Heart right ventricle (tissue), 16 donors: ENCODE results near the gene CLCN1. TPM values are rescaled to one million over a fixed set of nuclear protein-coding genes. Genes with fewer than 3 reads are reported as not detected.

ENCODE experiments used
- ATAC-seq, 8 donors: fragments of 200-7000 bp; cut with Tn5 transposase; one replicate each; pipeline ENCODE4 v1.9.1; 2020; ENCODE audit warnings: mild to moderate bottlenecking in 8 of 8, moderate library complexity in 8 of 8, moderate number of reproducible peaks in 1 of 8
- DNase-seq, 2 donors: peaks; one replicate each; pipeline ENCODE4 v3.0.0-alpha.2; 2020
- H3K27ac ChIP-seq, 10 donors: fragments of 200-600 bp; sonication (generic) in 2 of 10; one replicate each; pipeline versions ENCODE4 v1.5.0 to v1.8.0; 2020 to 2022; ENCODE audit warnings: mild to moderate bottlenecking in 3 of 10
- H3K27me3 ChIP-seq, 7 donors: fragments of 200-600 bp; one replicate each; pipeline ENCODE4 v1.8.0; 2021 to 2022; ENCODE audit warnings: mild to moderate bottlenecking in 2 of 7
- H3K36me3 ChIP-seq, 9 donors: fragments of 200-600 bp; sonication (generic) in 1 of 9; one replicate each; pipeline versions ENCODE4 v1.5.0 to v1.8.0; 2020 to 2022; ENCODE audit warnings: mild to moderate bottlenecking in 2 of 9
- H3K4me1 ChIP-seq, 9 donors: fragments of 200-600 bp; sonication (generic) in 1 of 9; one replicate each; pipeline versions ENCODE4 v1.5.0 to v1.8.0; 2020 to 2022; ENCODE audit warnings: mild to moderate bottlenecking in 4 of 9
- H3K4me3 ChIP-seq, 10 donors: fragments of 200-600 bp; sonication (generic) in 2 of 10; one replicate each; pipeline versions ENCODE4 v1.5.0 to v1.8.0; 2020 to 2022; ENCODE audit warnings: mild to moderate bottlenecking in 7 of 10, moderate library complexity in 2 of 10
- H3K9me3 ChIP-seq, 11 donors: fragments of 200-600 bp in 10 of 11; sonication (generic) in 2 of 11; one replicate each; pipeline versions ENCODE4 v1.5.0 to v1.8.0; 2013 to 2022; ENCODE audit warnings: mild to moderate bottlenecking in 2 of 11, control low read depth in 1 of 11, moderate library complexity in 1 of 11
- WGBS, 2 donors: extraction: QIAGEN DNeasy Blood & Tissue Kit; methylation state at CpG; one replicate each; pipeline ENCODE4 v1.1.7; 2013; ENCODE audit warnings: inconsistent platforms in 1 of 2; 5-methylcytosine and 5-hydroxymethylcytosine counted together
- intact Hi-C, 10 donors: fragments of 100-400 bp; cut with DNase I; formaldehyde crosslinking; loops; one replicate each; pipeline versions ENCODE4 v1.11.1 to v1.14.2; 2022
- polyA plus RNA-seq, 2 donors: library from polyadenylated mRNA; stranded (reverse); fragments of 200-250 nt; gene quantifications; one replicate each; pipeline ENCODE4 v1.2.3, GENCODE V29; 2013
- total RNA-seq, 10 donors: library from RNA; stranded (reverse); fragmentation: NEBNext Ultra II Directional in 3 of 10; extraction: Animal tissue kit (Norgen Biotek cat#: 25700) in 3 of 10; gene quantifications; one replicate each; pipeline versions ENCODE4 v1.2.1 to v1.2.4, GENCODE V29; 2021 to 2023
- TF ChIP-seq, protein P1 (sequence below), 9 donors: fragments of 200-600 bp; sonication (generic) in 2 of 9; IDR thresholded peaks; one replicate each; pipeline versions ENCODE4 v1.5.0 to v1.8.0; 2021 to 2022; ENCODE audit warnings: antibody characterized with exemption in 9 of 9, mild to moderate bottlenecking in 5 of 9, moderate library complexity in 1 of 9
- donor health status: Arrhythmogenic right ventricular cardiomyopathy.
- donor health status: ischemic (EF 13 %, LVEDD 7.1; RV severe dilation, severe dysfunction).
- donor health status: healthy with polysubstance abuse.
- donor health status: DM: no; HTN: yes; CAD: no.
- donor health status: DM: no; HTN: no; CAD: no.
- donor health status: ischemic (EF 25% LVEDD 6.9; RV normal size, moderate dysfunction).
- donor health status: ischemic (EF 25% LVEDD 5.7; RV mildly dilated, moderate dysfunction).
- donor health status: healthy.
- donor health status: DM: yes; HTN: yes; CAD: no.
- donor health status: Ischemic cardiomyopathy.
- donor health status: ischemic (EF 35%, LVEDD 5.7; RV mildly dilated, moderate dysfunction).
- donor health status: nonischemic (EF 11% LVEDD 7.7; RV severe dilation, severe dysfunction).
- donor health status: DM: yes; HTN: yes; CAD: no.
- donor health status: PGD.
- donor health status: ischemic (EF 29% LVEDD 5.4; RV normal size, mild dysfunction).
- donor health status: nonischemic (EF 23%, LVEDD 6.1; RV moderate dilation, normal function).

The CLCN1 gene
- total and polyA plus RNA-seq, 12 donors, result 0.01 TPM; not detected in 11

DNA sequence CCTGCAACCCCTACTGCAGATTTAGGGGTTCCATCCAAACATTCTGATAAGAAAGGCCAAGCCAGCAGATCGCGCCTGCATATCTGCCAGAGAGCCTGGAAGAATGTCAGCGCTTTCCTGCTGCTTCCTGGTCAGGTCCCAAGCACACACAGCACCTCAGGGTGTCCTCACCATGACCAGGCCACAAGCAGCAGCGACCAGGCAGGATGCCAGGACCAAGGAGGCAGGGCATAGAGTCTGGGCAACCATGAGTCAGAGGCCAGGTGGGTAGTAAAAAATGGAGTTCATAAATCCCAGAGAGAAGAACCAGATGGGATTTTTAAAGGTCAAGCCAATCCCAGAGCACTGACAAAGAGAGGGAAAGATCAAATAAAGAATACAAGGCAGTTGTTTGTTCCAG, 52.1 kb downstream of the CLCN1 start:
- no peaks in the 10 kb centered on the region for H3K36me3 ChIP-seq
- WGBS, 2 donors, result 82 to 83% methylated on average over 4 of the region's 4 CpGs
- intact Hi-C loops, result loop anchor here in 3 of 10 donors (10.0 kb wide), 1 partner anchor 47 kb away; no protein-coding TSS in a partner anchor
- H3K27me3 ChIP-seq, result peaks cover 0 to 37% (median 17%) of the 10 kb centered on the region in 7 donors
- peaks cover 0 to 12% (median 0%) of the 10 kb centered on the region in 9 donors for H3K4me1 ChIP-seq
- ATAC-seq, result peak in 1 of 8 donors; percentile 26
- H3K9me3 ChIP-seq, result no peaks in the 10 kb centered on the region
- no peak overlapping the region for H3K4me3 ChIP-seq
- DNase-seq, result no peak
- H3K27ac ChIP-seq, result no peak overlapping the region
- TF ChIP-seq, protein P1, sequence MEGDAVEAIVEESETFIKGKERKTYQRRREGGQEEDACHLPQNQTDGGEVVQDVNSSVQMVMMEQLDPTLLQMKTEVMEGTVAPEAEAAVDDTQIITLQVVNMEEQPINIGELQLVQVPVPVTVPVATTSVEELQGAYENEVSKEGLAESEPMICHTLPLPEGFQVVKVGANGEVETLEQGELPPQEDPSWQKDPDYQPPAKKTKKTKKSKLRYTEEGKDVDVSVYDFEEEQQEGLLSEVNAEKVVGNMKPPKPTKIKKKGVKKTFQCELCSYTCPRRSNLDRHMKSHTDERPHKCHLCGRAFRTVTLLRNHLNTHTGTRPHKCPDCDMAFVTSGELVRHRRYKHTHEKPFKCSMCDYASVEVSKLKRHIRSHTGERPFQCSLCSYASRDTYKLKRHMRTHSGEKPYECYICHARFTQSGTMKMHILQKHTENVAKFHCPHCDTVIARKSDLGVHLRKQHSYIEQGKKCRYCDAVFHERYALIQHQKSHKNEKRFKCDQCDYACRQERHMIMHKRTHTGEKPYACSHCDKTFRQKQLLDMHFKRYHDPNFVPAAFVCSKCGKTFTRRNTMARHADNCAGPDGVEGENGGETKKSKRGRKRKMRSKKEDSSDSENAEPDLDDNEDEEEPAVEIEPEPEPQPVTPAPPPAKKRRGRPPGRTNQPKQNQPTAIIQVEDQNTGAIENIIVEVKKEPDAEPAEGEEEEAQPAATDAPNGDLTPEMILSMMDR (IDR thresholded peaks at IDR 0.05), result no peak

GRCh38 chr7:143368387-143368786, 52.5 kb downstream of the CLCN1 start:
- no peak overlapping the region for H3K4me3 ChIP-seq
- TF ChIP-seq, protein P1 (IDR thresholded peaks at IDR 0.05), result no peak
- WGBS, 2 donors, result 89 to 97% methylated on average over 1 of the region's 1 CpG

DNA sequence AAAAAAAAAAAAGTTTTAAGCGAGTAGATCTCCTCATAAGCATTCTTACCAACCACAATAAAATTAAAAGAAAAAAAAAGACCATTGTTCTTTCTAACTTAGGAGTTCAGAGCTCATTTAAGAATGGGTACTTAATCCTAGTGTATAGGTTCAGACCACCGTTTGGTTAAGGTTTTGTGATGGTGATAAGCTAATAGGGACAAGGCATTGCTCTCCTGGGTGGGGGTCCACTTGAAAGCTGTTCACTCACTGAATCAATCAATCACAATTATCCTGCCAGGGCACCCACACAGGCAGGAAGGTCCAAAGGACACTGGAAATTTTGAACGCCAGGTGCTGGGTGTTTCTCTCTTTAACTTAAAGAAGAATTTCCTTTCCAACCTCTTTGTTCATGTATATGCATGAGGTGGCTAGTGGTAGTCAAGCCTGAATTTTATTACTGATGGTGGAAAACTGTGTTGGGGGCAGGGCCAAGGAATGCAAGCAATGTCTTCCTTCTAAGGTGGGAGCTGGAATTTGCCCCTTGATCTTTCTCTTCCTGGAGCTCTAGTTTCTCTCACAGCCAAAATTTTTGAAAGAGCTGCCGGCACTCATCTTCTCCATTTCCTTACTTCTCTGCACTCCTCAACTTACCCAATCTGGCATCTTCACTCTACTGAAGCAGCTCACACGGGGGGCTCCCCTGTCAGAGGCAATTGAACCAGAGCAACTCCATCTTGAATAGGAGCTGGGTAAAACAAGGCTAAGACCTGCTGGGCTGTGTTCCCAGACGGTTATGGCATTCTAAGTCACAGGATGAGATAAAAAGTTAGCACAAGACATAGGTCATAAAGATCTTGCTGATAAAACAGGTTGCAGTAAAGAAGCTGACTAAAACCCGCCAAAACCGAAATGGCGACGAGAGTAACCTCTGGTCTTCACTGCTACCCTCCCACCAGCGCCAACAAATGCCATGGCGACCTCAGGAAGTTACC, 54.1 kb downstream of the CLCN1 start:
- DNase-seq (no peak), ATAC-seq (no peak)
- H3K27me3 ChIP-seq, result peaks cover 0 to 17% (median 0%) of the 10 kb centered on the region in 7 donors
- intact Hi-C loops, result loop anchor here in 4 of 10 donors (10.0 kb wide), 2 partner anchors 45 kb away; no protein-coding TSS in a partner anchor
- no peaks in the 10 kb centered on the region for H3K9me3 ChIP-seq
- TF ChIP-seq, protein P1 (IDR thresholded peaks at IDR 0.05), result no peak
- H3K36me3 ChIP-seq, result no peaks in the 10 kb centered on the region
- no peak overlapping the region for H3K4me3 ChIP-seq
- H3K4me1 ChIP-seq, result peaks cover 0 to 26% (median 0%) of the 10 kb centered on the region in 9 donors
- no peak overlapping the region for H3K27ac ChIP-seq
- 85% methylated on average over 12 of the region's 12 CpGs for WGBS, 2 donors

More at GRCh38 chr7:143368387-143368786, 52.5 kb downstream of the CLCN1 start:
- ATAC-seq (no peak), DNase-seq (no peak)
- peaks cover 0 to 12% (median 0%) of the 10 kb centered on the region in 9 donors for H3K4me1 ChIP-seq
- peaks cover 0 to 33% (median 13%) of the 10 kb centered on the region in 7 donors for H3K27me3 ChIP-seq
- H3K27ac ChIP-seq, result no peak overlapping the region
- intact Hi-C loops, result loop anchor here in 3 of 10 donors (10.0 kb wide), 1 partner anchor 46 kb away; no protein-coding TSS in a partner anchor
- no peaks in the 10 kb centered on the region for H3K36me3 ChIP-seq
- no peaks in the 10 kb centered on the region for H3K9me3 ChIP-seq

DNA sequence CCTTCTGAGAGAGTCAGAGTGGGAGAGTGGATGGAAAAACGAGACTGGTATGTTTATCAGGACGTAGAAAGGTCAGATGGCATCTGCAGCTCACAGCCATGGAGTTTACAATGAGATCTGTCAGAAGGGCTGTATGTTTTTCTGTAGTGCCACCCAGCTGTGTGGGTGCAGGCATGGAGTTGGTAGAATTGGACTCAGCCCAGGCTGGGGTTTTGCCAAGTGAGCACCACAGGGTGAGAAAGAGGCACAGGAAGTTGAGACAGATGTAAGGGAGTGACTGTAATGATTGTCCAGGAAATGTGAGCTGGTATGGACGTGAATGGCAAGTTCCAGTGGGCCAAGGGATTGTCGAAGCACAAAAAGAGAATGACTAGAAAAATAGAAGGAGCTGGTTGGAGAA, 56.2 kb downstream of the CLCN1 start:
- WGBS, 2 donors, result 40 to 51% methylated on average over 4 of the region's 4 CpGs
- Histone ChIP-seq H3K36me3 (no peaks in the 10 kb centered on the region), H3K27me3 (no peaks in the 10 kb centered on the region), H3K4me1 (peaks cover 0 to 47% (median 0%) of the 10 kb centered on the region in 9 donors), H3K9me3 (no peaks in the 10 kb centered on the region), H3K27ac (peak overlapping the region in 1 of 10 donors; percentile 58), H3K4me3 (no peak overlapping the region)
- TF ChIP-seq, protein P1 (IDR thresholded peaks at IDR 0.05), result peak in 2 of 9 donors; percentile 9 to 27
- ATAC-seq (peak in 7 of 8 donors; percentile 52 to 75 (median 63)), DNase-seq (peak; percentile 57 to 60)
- intact Hi-C loops, result loop anchor here in 1 of 10 donors (10.0 kb wide), 1 partner anchor 47 kb away; no protein-coding TSS in a partner anchor
